ENCODE measurements around the gene KIF12.

DNA sequence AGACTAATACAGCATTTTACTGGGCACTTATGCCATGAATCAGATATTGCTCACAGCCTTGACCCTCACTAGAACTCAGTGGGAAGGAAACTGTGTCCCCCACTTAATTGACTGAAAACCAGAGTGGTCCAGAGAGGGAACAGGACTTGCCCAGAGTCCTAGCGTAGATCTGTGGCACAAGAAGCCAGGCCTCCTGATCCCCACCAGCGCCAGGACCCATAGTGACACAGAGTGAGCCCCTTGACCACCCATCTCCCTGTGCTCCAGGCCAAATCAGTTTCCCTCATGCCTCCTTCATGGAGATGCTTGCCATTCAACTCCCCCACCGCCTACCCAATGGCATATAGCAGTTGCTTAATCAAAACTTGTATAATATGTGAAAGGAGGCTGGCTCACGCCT lies 8.3 kb downstream of the KIF12 start:
- no peak for TF ChIP-seq EZH2phosphoT487 (IDR thresholded peaks at IDR 0.05; ENCODE audit: borderline replicate concordance, low read length)
- TF ChIP-seq CTCF (conservative IDR thresholded peaks at IDR 0.05; ENCODE audit: low read depth, low read length): no peak

Data from PC-3 (cell line).